GM10266 (cell line): Measurements from ENCODE around the gene PCSK6.

Experiments used
- DNase-seq: peaks from one replicate; pipeline ENCODE4 v3.0.0; 2012; ENCODE audit errors: extremely low spot score
- CTCF ChIP-seq: IDR thresholded peaks from 2 replicates; pipeline ENCODE4 v1.5.1; 2012; ENCODE audit warnings: mild to moderate bottlenecking, low read depth; ENCODE audit not compliant: control insufficient read depth, insufficient read depth; ENCODE audit errors: missing control alignments

Gene PCSK6

GRCh38 chr15:101277943-101278564 lies 211.5 kb downstream of the PCSK6 start:
- TF ChIP-seq CTCF: no peak
- no peak for DNase-seq

GRCh38 chr15:101277038-101277822 lies 212.3 kb downstream of the PCSK6 start, which contains the start of gene SELENOS:
TSS of gene SELENOS (minus strand) at chr15:101277485. CDS start at chr15:101277417, 68 bp downstream.
- peak; percentile 92 for DNase-seq
- no peak for TF ChIP-seq CTCF

- no peak for TF ChIP-seq CTCF
- DNase-seq: peak; percentile 32
These were observed 212.9 kb downstream of the PCSK6 start for GRCh38 chr15:101276501-101277037.

- TF ChIP-seq CTCF: no peak
- peak; percentile 56 for DNase-seq
These were observed 214.5 kb downstream of the PCSK6 start for GRCh38 chr15:101275018-101275417.

- TF ChIP-seq CTCF: no peak
- DNase-seq: no peak
These were observed 216.0 kb downstream of the PCSK6 start for GRCh38 chr15:101273534-101273933.

- no peak for DNase-seq
- TF ChIP-seq CTCF: no peak
These were observed 216.9 kb downstream of the PCSK6 start for GRCh38 chr15:101272584-101272983.
